Stimulated activated CD8-positive, alpha-beta memory T cell treated with anti-CD3 and anti-CD28 coated beads, Interleukin-7, amount 100 ng/mL, for 48 hours (primary cell): Measurements from ENCODE around the gene RPS15.
"Not testable (repeated sequence)": the region's sequence is repeated elsewhere in the genome, so short reads cannot be mapped to it uniquely, and the experiment has no call there.

Experiments
- DNase-seq, 2 donors: peaks; one replicate each; pipeline ENCODE4 v3.0.0-alpha.2; 2020; ENCODE audit warnings: low read depth in 1 of 2; ENCODE audit errors: extremely low read depth in 1 of 2

The RPS15 gene

DNA sequence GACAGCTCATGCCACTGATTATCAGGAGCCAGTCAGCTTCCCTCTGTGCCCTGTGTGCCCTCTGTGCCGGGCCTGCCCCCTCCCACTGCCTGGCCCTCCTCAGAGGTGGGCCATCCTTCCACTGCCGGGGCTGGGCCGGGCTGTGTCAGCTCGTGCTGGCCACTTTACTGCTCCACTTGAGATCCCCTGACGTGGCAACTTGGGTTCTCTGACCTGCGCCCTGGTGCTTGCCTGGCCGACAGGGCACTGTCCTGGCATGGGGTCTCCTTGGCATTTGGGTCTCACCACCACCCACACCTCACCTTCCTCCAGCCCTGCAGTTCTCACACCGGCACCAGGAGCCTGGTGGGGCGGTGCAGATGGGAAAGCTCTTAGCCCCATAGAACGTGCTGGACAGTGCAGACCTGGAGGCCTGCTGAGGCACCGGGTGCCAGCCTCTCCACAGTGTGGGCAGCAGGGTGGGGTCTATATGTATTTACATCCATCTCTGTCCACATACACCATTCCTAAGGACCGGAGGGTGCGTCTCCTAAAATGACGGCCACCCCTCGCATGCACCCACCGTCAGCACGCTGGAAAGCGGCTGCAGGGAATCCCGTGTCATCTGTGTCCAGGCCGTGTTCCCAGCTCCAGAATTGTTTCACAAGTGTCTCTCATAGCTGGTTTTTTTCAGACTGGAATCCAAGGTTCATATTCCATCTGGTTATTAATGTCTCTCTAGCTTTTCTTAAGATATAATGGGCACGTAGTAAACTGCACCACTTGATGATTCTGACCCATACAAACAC lies 19.1 kb upstream of the RPS15 start:
- no peak for DNase-seq

DNA sequence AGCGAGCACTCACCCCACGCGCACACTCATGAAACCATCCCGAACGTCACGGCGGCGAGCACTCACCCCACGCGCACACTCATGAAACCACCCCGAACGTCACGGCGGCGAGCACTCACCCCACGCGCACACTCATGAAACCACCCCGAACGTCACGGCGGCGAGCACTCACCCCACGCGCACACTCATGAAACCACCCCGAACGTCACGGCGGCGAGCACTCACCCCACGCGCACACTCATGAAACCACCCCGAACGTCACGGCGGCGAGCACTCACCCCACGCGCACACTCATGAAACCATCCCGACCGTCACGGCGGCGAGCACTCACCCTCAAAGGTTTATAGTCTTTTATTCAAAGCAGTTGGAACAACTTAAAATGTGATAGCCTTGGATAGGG lies 18.1 kb upstream of the RPS15 start:
- DNase-seq = not testable (repeated sequence)

DNA sequence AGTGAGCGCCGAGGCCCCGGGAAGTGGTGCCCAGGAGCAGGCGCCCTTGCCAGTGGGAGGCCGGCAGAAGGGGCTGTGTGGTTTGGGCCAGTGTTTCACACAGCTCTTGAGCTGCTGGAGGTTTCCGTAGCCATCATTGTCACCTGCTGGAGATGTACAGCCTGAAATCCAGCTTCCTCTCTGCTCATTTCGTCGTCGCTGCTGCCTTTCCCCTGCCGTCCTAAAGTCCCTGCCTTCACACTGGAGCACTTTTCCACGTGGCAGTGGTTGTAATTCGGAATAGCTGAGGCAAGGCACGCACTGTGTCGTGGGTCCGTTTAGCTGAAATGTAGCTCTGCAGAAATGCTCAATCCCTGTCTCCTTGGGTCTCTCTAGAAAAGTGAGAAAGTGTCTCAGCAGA lies 17.6 kb upstream of the RPS15 start:
- no peak for DNase-seq

DNA sequence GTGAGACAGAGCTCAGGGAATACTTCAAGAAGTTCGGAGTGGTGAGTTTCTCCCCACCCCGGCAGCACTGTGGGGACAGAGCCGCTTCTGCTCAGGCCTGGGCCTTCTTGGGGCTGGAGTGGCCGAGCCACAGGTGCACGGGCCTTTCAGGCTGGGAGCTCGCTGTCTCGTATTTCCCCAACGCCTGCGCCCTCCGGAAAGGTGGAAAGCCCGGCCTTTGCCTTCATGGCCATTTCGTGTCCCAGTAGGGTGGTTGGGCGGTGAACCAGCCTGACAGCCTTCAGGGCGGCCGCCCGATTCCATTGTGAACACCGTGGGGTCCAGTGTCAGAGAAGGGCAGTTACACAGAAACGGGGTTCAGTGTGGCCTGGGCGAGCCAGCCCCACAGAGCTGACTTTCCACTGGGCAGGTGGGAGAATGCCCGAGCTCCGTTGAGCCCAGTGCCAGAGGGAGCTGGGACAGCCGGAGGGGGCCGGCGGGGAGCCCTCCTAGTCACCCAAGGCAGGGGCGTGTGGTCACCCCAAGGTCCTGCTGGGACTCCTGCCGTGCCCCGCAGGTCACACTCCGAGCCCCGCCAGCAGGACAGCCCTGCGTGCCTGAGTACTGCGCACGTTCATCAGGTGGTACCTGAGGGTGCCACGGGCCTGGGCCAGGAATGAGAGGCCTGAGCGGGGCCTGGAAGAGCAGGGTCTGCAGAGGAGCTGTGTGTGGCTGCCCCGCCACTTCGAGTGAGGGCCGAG lies 16.8 kb upstream of the RPS15 start:
- DNase-seq = no peak

DNA sequence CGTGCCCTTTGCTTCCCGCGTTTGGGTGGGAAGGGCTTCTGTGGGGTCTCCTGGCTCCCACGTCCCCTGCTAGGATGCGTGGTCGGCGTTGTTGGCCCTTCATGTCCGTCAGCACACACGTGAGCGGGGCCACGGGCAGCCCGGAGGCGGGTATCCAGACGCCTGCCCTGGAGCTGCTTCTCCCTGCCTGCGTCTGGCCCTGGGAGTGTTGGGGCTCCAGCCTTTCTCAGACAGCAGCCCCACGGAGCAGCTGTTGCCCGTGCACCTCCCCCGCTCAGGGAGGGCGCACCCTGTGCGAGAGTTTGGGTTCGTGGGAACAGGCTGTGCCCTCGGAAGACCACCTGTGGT lies 16.3 kb upstream of the RPS15 start:
- DNase-seq = no peak

DNA sequence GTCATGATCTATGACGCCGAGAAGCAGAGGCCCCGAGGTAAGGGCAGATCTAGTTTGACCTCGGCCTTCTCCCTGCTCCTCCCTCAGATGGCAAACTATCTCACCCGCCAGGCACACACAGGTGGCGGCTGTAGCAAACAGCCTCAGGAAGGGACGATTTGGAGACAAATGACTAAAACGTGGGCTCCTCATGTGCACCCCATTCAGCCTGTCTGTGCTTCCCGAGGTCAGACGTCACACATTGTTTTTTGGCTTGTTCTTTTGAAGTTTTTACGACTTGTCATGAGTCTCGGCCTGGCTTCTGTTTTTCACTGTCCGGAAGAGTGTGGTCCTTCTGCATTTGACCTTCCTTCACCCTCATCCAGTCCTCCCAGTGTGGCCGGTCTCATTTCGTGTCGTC lies 15.8 kb upstream of the RPS15 start:
- no peak for DNase-seq

DNA sequence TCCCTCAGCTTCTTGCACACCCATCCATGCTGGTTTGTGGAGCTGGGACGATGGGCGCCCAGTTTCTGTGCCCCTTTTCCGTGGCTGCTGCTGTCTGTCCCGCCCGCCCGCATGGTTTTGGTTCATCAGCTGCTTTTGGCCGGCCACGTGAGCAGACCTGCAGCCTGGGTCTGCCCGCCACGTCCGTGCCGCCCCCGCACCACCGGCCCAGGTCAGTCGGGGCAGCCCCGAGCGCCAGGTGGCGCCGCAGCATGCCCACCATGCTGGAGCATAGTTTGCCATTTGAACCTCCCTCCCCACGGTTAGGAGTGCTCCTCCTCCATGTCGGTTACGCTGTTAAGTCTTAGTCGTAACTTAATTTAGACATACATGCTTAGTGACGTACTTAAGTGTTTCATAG lies 15.3 kb upstream of the RPS15 start:
- DNase-seq = no peak

DNA sequence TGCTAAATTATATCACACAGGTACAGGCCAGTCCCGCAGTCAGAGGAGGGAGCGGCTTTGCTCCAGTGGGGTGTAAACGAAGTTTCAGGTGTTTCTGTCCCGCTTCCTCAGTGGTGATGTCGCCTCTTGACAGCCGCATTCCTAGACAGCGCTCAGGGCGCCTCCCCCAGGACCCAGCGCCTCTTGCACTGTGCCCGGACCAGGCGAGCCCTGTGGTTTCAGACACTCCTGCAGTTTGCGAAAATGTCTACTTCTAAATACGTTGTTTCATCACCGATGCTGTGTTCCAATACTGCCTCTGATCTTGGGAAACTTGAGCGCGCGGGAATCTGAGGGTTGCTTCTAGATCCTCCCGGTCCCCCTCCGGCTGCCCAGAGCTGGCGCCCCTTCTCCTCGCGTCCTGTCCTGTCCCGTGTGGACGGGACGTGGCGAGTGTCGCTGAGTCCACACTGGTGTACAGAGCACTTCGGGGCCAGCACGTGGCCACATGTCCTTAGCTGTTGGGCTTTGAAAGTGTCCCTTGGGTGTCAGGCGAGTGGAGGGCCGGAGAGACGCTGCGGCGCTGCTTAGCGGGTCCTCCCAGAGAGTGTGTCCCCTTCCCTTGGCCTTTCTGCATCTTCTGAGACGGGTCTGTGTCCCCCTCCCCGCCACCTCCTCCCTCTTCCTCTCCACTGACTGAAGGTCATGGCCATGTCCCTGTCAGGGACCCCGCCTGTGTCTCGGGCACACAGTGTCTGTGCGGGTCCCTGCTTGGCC lies 14.6 kb upstream of the RPS15 start:
- no peak for DNase-seq

DNA sequence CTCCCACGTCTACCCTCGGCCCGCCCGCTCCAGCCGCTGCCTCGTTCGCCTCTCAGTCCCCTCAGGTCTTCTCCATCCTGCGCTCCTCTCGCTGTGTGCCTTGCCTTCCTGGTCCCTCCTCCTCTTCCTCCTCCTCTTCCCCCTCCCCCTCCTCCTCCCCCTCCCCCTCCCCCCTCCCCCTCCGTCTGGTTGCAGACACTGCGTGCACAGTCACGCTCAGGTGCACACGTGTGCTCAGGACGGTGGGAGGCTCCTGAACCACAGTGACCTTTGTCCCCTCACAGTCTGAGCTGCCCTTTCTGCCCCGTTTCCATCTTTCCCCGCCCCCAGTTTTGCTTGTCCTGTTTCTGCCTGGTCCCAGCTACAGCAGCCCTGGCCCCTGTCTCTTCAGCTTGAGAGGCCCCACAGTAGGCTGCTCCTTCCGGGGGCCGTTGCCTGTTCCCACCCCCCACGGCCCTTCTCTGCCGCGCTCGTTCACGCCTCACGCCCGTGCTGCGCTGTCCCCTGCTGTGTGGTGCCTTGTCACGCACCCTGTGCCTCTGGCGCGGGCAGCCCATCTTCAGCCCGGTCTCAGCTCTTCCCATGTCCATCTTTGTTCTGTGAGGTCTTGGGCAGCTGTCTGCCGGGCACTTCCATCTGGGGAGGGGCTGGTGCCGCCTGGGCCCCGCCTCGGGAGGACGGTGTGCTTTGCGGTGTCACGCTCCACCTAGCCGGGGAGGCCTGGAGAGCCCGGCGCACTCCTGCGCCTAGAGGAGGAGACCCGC lies 13.8 kb upstream of the RPS15 start:
- DNase-seq = no peak

DNA sequence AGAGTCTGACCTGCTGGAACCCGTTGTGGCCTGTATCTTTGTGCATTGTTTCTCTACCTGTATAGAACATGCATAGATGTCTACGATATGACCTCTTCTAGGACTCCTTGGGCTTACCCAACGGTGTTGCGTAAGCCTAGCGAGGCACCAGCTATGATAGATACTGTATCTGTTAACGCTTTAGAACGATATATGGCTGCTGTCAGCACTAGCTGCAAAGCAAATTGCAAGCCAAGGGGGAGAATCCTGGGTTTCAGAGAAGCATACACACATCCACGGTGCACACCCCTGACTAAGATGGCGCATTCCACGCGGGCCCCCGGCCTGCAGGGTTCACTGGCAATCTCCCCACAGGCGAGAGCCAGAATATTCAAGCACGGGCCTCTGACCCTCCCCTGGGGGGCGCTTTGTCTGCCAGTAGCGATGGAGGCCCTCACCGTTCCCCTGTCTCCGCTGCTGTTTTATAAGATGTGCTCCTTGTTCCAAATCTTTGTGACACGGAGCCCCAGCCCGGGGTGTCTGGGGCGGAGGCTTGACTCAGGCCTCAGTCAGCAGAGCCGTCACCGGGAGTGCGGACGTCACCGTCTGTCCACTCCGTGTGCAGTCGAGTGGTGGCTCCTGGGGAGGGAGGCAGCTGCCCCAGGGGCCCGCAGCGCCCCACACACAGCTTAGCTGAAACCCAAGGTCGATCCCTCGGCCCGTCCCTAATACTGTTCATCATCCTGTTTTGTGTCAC lies 12.9 kb upstream of the RPS15 start:
- DNase-seq = no peak

DNA sequence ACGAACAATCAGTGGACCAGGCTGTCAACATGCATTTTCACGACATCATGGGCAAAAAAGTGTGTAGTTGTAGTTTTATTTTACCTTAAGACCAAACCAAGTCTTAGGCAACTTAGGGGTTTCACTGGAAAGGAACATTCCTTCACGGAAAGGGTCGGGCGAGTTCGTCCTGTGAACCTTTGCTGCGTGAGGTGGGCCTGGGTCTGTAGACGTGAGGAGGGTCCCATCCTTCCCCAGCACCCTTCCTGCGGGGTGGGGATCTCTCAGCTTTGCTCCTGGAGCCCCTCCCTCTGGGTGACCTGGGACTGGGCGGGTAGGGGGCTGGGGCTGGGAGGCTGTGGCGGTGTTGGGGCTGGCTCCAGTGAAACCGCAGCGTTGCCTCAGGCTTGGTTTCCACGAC lies 12.3 kb upstream of the RPS15 start:
- DNase-seq = no peak

DNA sequence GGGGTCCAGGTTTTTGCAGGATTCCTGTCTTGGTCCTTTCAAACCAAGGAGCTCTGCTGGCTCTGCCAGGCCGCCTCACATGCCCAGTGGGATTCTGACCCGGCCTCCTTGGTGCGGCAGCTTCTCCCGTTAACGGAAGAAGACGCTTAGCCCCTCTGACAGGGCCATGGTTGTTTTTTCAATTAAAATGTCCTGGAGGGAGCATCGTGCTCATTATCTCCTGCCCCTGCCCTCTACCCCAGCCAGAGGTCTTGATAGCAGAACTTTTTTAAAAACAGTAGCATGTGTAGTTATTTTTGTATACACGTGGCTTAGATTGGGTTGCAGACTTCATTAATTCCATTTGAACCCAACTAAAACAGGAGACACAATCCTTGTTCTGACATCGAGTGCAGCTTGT lies 11.5 kb upstream of the RPS15 start:
- DNase-seq = no peak

DNA sequence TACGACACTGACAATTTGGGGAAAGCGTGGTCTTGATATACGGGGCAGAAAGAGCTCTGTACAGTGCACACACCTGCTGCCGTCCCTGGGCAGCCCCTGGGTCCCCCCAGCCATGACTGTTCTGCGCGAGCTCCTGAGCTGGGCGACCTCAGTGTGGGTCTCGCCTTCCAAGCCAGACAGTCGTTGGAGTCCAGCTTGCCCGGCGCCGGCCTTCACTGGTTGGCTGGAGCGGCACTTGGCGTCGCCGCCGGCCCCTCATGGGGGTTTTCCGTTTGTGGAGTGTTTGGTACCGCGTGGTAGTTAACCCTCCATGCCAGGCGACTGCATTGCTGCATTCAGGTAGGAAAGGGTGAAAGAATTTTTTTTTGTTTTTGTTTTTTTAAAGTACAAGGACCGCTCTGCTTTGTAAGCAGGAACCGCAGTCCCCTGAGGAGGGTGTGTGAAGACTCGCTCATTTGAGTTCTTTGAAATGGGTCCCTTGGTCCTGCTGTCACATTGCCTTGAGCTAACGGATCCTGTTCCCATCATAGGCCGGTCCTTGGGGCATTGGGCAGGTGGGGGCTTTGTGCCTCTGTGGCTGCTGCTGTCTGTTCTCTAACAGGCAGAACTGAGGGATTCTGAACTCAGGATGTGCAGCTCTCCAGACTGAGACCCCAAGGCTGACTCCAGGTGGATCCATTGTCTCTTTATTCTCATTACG lies 10.8 kb upstream of the RPS15 start:
- no peak for DNase-seq

DNA sequence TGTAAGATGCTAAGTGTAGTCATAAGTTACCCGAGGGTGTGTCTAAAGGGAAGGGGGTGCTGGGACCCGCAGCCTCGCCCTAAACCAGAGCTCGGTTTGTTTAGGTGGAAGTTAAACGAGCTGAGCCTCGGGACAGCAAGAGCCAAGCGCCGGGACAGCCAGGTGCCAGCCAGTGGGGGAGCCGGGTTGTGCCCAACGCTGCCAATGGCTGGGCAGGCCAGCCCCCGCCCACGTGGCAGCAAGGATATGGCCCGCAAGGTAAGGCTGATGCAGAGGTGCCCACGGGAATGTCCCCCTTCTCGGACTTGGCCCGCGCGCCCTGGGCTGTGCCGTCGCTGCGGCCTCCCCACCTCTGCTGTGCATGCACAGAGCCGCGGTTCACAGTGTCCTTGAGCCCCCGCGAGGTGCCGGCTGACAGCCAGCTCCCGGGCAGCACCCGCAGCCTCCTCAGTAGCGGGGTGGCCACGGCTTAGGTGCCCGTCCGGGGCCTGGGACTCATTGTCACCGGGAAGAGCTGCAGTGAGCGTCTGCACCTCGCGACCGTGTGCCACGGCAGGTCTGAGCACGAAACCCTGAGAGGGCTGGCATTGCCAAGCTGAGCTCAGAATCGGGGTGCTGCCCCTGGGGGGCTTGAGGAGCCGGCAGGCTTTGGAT lies 9.3 kb upstream of the RPS15 start:
- DNase-seq = no peak

DNA sequence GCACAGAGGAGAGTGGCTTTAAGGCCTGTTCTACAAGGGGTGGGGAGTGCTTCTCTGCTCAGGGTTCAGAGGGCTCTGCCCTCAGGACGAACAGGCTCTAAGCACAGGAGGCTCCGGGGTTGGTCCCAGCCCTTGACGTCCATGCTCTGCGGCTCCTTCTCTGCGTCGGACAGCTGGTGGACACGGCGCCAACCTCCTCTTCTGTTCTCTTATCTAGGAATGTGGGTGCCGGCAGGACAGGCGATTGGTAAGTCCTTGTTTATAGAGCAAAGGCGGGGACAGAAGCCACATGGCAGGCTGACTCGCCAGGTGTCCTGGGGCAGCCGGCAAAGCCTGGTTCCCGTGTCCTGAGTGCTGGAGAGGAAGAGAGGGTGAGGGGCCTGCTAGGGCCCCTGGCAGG lies 8.4 kb upstream of the RPS15 start:
- DNase-seq = no peak

DNA sequence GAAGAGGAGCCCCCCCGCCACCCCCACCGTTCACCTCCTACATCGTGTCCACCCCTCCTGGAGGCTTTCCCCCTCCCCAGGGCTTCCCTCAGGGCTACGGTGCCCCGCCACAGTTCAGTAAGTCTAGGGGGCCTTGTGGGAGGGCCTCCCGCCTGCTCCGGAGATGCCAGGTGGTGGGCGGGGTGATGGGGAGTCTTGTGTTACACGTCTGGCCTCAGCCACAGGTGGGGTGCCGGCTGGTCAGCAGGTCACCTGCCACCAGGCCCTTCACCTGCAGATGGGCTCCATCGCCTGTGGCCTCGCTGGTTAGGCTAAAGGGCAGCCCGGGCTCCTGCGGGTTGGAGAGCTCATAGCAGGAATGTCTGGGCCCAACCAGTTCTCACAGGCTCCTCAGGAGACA lies 8.0 kb upstream of the RPS15 start:
- DNase-seq = no peak

DNA sequence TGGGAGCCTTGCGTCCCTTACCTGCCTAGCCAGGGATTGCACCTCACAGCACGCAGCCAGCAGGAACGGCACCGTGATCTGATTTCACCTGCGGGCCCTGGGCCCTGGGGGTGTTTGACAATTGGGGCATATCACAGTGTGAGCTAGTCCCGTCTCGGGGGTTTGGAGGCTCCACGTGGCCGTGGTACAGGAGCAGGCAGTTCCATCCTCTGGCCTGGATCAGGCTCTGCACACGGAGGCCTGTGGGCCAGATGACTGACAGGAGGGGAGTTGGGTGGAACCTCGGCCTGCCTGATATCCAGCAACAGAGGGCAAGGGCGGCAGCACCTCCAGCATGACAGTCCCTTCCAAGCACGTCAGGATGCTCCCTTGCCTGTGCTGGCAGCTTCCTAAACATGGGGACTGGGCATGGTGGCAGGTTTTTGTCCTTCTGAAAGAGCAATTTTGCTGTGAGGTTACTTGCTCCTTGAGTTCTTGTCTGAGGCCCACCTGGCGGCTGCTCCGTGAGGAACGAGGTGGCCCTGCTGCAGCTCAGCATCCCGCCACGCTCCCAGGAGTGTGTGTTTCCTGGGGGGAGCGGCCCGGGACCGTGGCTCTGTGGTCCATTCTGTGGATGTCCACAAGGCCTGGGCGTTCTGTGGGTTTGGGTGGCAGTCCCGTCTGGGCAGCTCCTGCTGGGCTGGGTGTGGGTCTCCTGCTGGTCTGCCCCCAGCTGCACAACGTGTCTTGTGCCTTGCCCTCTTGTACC lies 6.3 kb upstream of the RPS15 start:
- no peak for DNase-seq

DNA sequence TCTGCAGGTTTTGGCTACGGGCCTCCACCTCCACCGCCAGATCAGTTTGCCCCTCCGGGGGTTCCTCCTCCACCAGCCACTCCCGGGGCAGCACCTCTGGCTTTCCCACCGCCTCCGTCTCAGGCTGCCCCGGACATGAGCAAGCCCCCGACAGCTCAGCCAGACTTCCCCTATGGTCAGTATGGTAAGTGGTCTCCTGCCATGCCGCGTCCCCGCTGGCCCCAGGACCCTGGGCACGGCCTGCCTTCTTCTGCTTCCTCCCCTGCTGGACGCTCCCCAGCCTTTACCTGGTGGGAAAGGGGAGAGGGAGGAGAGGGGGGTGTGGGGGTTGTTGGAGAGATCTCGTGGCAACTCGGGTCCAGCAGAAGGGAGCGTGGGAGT lies 5.7 kb upstream of the RPS15 start:
- DNase-seq = no peak
